HG03575 (cell line): ENCODE measurements around the gene DLG2.

Experiments
- ATAC-seq: cut with Tn5 transposase; IDR thresholded peaks from one replicate; pipeline ENCODE4 v1.9.1; 2021; ENCODE audit not compliant: unreplicated experiment, insufficient number of reproducible peaks, low FRiP score; ENCODE audit errors: extremely low read depth

The DLG2 gene

DNA sequence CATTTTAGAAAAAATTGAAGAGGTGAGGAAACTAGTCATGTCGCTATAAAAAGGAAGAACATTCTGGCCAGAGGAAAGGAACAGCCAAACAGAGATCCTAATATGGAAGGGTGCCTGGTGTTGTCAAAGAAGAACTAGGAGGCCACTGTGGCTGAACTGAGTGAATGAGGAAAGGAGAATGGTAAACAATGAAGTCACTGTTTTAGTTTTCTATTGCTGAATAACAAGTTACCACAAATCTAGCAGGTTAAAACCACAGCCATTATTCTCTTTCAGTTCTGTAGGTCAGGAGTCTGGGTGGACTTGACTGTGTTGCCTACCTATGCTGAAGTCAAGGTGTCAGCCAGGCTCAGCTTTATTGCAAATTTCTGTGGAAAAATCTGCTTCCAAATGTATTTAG is 1791.7 kb downstream of the DLG2 start:
- peak; percentile 83 for ATAC-seq

DNA sequence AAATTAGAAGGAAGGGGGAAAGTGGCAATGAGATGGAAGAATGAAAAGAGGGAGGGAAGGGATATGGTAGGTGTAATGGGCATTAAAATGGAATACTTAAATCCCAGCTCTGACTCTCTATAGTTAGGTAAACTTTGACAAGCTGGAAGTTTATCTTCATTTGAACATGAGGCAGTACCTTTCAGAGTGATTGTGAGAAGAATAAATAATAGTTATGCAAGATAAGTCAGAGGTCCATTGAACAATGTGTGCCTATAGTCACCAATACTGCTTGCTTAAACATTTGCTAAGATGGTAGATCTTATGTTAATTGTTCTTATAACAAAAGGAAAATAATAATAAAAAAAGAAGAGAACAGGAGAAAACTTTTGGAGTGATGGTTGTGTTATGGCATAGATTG is 1795.2 kb downstream of the DLG2 start:
- no peak for ATAC-seq

DNA sequence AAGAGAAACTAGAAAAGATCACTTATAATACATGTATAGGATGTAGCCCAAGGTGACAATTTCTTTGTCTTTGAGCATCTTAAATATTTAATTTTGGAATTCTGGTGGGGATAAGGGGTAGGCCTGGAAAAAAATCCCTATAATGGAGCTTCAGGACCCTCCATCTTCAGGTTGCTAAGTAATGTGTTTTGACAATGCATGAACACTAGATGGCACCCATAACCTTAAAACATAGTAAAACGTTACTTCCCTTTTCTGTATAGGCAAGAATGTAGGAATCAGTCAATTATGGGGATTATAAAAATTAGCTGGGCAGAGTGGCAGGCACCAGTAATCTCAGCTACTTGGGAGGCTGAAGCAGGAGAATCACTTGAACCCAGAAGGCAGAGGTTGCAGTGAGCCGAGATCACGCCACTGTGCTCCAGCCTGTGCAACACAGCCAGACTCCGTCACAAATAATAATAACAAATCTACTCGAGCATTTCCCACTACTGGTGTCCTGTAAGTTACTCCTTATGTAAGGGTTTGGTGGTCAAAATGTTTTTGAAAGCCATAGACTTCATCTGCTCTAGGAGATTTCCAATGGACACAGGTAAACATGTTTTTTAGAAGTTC is 1799.1 kb downstream of the DLG2 start:
- ATAC-seq, result no peak

DNA sequence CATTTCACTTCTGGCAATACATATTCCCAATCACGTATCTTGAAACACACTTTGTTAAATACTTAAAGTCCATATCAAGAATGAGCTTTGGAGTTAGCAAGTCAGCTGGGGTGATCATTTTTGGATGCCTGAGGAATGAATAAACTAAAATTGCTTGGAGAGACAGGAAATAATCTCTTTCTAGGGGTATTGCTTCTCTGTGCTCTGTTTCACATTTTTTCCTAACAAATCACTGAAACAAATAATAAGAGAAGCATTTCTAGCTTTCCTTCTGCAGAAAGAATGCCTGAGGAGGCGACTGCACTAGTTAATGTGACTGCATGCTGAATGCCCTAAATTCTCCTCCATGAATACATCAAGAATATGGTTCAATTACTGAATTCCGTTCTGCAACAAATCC is 1799.6 kb downstream of the DLG2 start:
- ATAC-seq, result no peak

DNA sequence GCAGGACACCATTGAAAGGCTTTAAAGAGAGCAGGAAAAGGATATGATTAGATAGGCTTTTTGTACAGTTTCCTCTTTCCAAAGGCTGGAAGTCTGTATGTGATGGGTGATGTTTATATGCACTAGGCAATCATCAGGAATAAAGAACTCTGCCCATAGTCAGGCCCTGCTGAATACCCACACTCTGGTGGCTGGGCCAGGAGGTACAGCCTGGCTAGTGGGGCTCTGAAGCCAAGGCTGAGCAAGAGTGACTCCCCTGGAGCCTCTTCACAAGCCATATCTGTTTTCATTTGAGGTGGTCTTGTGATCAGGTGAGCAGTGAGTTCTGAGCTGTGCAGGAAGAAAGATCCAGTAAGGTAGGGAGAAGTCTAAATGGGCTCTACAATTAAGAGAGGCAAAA is 1801.1 kb downstream of the DLG2 start:
- ATAC-seq, result no peak

DNA sequence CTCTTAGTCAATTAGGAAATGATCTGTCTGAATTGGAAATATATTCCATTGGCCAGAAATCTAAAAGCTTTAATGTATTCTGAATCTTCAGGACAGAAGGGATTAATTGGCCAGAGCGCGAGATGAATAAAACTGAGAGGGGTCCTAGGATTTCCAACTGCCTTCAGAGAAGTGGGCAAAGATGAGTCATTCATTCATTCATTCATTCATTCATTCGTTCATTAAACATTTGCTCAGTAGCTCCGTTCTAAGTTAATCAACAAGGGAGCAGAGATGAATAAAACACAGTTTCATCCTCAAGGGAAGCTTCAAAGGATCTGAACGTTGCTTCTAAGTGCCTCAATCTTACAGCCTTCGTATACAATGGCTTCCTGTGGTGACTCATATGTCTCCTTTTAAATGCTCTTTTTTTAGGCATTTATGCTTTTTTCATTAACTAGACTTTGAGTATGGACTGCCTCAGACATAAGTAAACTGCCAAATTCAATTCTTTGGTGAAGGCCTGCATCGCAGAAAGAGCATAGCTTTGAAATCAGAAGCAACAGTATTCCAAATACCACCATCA is 1803.6 kb downstream of the DLG2 start:
- ATAC-seq, result no peak

DNA sequence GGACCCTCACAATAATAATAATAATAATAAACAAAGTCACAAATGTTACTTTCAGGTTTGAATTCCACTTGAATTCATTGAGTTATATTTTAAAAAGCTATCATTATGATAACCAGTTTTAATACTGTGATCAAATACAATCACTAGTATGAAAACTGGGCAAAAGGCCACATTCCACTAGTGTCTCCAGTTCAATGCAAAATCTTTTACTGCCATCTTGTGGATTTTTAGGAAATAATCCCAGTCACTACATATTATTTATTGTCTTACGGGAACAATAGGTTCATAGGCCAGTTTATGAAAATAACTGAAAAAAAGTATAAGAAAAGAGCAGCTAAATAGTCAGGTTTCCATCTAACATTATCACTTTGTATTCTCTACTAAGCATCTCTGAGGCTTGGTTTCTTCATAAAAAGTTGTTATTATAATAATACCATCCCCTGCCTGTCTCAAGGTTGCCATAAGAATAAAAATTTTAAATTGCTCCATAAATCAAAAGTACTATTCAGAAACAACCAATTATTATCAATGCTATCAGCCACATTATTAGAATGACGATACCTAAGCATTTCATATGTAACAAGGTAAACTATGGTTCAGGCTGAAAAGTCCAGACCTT is 1807.1 kb downstream of the DLG2 start:
- ATAC-seq, result no peak

DNA sequence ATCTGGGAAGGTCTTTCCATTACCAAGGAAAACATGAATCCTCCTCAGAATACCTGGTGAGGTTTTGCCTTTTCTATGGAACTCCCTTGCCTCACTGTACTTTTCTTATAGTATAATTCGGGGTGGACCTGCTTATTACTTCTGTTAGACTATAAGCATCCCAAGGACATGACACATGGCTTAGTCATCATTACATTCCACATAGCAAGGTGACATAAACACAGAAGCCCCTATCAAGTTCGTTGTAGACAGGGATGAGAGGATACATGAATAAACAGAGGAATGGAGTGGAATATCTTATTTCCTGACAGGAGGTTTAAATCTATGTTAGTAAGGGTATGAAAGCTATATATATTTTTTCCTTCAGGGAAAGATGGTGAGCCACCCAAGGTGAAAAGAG is 1808.8 kb downstream of the DLG2 start:
- no peak for ATAC-seq

DNA sequence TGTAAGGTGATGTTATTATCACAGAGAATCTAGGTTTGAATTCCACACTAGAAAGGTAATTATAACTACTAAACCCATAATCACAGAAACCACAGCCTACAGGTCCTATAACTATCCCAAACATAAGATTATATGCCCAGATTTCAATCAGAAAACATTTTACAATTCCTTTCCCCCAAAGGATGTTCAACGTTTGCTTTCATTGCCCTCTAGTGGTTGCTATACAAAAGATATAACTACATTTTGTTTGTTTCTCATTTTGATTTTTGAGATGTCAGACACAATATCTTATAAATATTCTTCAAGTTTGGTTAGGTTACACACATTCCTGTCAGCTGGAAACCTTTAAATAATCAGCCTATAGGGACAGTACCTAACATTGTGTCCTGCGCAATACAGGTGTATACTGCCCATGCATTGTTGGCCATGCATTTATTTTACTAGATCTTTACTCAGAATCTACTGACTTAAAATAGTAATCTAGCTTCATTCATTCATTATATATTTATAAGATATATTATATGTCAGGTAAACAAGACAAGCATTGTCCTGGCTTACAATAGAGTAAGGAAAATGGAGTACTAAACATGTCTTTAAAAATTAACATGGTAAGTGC is 1810.5 kb downstream of the DLG2 start:
- ATAC-seq, result no peak

DNA sequence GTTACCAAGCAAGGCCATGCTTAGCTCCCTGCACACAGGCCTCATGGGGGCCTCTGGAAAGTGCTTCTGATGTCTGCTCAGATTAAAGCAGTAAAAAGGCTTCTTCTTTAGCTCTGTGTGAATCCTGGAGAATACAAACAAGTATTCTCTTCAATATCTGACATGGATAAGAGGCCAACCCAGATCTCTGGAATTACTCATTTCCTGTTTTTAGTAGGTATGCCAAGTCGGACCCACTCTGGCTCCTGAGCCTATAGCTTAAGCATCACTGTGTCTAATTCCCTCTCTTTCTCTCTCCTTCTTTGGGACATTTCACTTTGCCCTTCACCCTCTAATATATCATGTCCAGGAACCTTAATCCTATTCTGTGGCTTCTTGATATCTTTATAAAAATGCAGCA is 1811.4 kb downstream of the DLG2 start:
- no peak for ATAC-seq

DNA sequence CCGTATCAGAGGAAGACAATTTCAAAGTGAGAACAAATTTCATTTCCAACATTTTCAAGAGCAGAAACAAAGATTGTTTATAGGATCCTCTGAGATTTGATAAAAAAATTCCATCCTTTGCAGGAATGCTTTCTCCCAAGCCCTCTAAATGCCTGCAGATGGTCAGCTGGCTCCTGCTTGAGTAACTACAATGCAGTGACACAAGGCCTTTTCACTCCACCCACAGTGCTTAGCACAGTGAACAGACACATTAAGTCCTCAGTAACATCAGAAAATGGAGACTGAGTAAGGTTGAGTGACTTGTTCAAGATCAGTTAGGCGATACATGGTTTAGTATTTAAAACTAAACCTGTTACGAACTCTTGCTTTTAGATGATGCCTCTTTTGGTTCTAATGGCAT is 1813.8 kb downstream of the DLG2 start:
- ATAC-seq, result no peak

DNA sequence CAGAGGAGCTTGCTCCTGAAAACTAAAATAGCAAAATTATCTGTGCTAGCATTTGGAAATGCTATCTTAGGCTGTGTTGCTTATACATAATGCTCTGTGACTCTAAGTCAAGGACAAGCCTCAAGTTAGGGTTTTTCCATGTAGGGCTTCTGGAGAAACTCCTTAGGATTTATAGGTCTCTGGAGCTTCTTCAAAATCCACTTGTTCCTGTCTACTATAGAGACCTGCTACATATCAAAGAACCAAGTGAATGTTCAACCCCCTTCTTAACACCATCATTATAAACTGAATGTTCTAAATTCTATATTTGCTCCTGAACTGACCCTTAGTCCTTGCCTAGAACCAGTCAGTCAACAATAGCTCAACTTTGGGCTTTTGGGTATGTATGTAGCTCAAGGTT is 1817.9 kb downstream of the DLG2 start:
- no peak for ATAC-seq

DNA sequence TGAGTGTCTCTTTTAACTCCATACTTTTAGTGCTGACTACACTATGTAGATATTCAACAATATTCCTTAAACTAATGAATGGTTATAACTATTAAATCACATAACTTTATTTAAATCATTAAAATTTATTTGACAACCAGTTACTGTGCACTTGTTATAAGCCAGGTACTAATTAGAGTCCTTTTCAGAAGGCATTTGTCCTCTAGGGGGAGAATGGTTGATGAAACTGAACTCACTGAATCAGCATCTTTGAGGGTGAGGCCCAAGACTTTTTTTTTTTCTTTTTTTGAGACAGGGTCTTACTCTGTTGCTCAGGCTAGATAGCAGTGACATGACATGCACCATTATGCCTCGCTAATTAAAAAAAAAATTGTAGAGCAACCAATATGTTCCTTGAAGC is 1825.3 kb downstream of the DLG2 start:
- ATAC-seq, result no peak

DNA sequence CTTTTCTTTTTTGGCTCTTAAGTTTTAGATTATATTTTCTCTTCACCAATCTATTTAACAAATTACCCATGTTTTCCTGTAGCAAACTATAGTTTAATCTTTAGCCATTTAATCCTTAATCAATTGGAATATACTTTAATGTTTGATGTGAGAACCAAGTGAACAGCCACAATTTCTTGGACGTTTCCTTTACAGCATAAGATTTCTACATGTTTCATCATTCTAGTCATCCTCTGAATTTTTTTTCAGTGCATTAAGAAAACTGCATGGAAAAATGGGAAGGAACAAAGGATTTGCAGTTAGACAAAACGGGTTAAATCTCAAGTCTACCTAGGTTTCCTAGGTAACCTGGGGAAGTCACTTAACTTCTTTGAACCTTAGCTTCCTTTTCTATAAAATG is 1833.8 kb downstream of the DLG2 start:
- ATAC-seq, result no peak

DNA sequence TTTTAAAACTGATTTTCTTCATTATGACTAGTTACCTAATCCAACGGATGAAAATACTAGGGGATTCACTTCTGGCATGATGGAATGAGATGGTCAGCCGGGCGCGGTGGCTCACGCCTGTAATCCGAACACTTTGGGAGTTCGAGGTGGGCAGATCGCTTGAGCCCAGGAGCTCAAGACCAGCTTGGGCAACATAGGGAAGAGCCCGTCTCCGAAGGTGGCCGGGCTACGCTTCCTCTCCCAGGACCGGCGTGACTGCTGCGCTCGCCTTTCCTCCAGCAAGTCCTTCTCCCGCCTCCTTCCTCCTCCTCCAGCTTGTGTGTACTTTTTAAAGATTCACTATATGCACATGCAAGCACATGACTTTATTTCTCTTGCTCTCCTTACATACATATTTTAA is 1835.6 kb downstream of the DLG2 start:
- ATAC-seq, result no peak

DNA sequence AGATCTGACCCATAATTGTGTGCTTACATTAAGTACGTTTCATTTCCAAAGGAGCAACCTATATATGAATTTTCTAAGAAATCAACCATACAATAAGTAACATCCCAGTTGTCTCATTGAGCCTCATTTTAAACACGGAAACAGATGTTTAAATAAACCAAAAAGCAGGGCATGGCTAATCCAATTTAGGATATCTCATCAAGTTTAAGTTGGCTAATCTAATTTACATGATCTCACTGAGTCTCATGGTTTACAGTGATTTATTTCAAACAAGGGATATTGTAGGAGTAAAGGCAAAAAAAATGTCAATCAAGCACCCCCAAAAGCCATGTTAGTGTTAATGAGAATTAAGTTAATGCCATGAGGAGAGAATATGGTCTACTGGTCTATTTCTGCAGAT is 1841.2 kb downstream of the DLG2 start:
- ATAC-seq, result no peak

DNA sequence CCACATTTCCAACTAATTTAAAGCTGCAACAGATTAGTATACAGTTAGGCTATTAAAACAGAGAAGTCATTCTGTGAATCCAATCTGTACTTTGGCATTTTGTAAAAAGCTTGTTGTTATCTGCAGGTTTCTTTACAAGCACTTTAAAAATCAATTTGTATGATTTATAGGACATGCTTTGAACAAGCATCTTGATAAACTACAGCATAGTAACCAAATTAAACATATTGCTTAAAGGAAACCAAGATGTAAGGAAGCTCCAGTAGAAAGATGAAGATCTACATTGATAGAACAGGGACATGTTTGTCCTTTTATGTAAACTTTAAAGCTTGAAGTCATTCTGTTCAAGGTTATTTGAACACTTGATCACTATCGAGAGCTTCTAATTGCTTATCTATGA is 1842.7 kb downstream of the DLG2 start:
- no peak for ATAC-seq

DNA sequence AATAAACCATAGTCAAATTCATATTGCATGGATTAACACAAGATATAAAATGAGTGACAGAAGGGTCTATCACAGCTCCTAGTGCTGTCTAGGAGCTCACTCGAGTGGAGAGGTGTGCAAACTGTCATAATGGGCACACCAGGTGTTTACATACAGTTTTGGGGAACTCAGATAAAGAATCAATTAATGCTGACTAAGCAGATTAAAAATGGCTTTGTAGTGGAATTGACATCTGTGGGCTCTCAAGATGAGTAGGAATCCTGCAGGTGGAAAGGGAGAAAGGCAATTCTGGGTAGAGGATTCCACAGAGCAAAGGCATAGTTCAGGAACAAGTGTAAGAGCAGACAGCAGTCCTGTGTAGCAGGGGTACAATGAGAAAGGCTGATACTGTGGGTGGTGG is 1844.8 kb downstream of the DLG2 start:
- ATAC-seq, result no peak

DNA sequence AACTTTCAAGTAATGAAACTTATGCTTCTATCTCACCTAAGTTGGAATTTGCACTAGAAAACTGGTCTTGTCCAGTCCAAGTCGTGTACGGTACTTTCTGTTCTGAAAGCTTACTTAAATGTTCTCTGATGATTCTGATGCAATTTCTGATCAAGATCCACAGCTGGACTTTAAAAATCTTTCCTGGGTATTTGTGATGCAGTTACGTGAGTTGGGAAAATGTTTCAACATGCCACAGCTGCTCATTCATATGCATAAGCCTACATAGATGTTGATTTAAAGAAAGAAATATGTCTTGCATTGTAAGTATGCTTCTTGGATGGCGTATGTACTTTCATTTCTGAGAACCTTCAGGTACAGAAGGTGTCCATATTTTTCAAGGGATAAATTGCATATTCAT is 1847.3 kb downstream of the DLG2 start:
- no peak for ATAC-seq

DNA sequence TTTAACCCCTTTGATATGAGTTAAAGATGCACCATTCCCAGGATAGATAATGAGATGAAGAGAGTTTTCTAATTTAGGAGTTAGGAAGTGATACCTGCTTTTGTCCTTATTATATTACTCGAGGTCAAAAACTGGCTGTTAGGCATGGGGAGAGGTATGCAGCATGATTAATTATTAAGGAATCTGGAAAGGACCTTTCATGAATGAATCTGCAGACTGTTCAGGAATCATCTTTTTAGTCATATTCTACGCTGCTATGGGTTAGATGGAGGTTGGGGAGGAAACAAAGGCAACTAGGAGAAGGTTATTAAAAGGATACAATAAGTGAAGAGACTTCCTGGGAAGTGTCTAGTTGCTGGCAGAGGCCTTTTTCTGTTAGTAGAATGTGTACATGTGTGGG is 1848.5 kb downstream of the DLG2 start:
- ATAC-seq, result no peak
